Body of pancreas (tissue), 4 donors: ENCODE measurements around the gene GPRC5B. TPM values are rescaled to one million over a fixed set of nuclear protein-coding genes. Genes with fewer than 3 reads are reported as not detected.

Source experiments
- ATAC-seq: fragments of 150-250 bp; one replicate; pipeline ENCODE4 v1.9.1; 2016
- DNase-seq, 4 donors: peaks; one replicate each; pipeline ENCODE4 v3.0.0-alpha.2; 2019
- H3K27ac ChIP-seq, 4 donors: fragments of 200-600 bp; sonication (generic); 1 replicate in 3 of 4; 2 replicates in 1 of 4; pipeline versions ENCODE4 v1.5.1 to v1.6.1; 2016 to 2019; ENCODE audit warnings: mild to moderate bottlenecking in 1 of 4, mixed read lengths in 1 of 4, moderate library complexity in 1 of 4
- H3K27me3 ChIP-seq, 2 donors: fragments of 200-600 bp; sonication (generic); one replicate each; pipeline ENCODE4 v1.6.0; 2016; ENCODE audit warnings: mild to moderate bottlenecking in 1 of 2
- H3K36me3 ChIP-seq, 2 donors: fragments of 200-600 bp; sonication (generic); replicated peaks in 1 of 2; 2 replicates each; pipeline ENCODE4 v1.5.1; 2016; ENCODE audit warnings: low read depth in 2 of 2; ENCODE audit not compliant: insufficient read depth in 1 of 2
- H3K4me1 ChIP-seq: fragments of 200-600 bp; sonication (generic); one replicate; pipeline ENCODE4 v1.6.0; 2016
- H3K4me3 ChIP-seq, 2 donors: fragments of 200-600 bp; sonication (generic); 1 replicate in 1 of 2; 2 replicates in 1 of 2; pipeline ENCODE4 v1.5.1; 2016 to 2019
- H3K9me3 ChIP-seq, 3 donors: fragments of 200-600 bp; sonication (generic); 1 replicate in 2 of 3; 2 replicates in 1 of 3; pipeline ENCODE4 v1.5.1; 2016
- POLR2A ChIP-seq, 3 donors: fragments of 450-650 bp; IDR thresholded peaks; one replicate each; pipeline ENCODE4 v1.6.1; 2016; ENCODE audit warnings: antibody characterized with exemption in 3 of 3, mild to moderate bottlenecking in 2 of 3
- WGBS, 2 donors: methylation state at CpG; one replicate each; pipeline ENCODE4 v1.1.5; 2017; 5-methylcytosine and 5-hydroxymethylcytosine counted together
- intact Hi-C: fragments of 100-400 bp; cut with DNase I; formaldehyde crosslinking; loops from one replicate; pipeline ENCODE4 v1.15.1; 2023
- total RNA-seq, 2 donors: library from RNA; depleted of rRNA; stranded (reverse); fragments of >200 nt; gene quantifications; one replicate each; pipeline ENCODE4 v1.1.0, GENCODE V29; 2016
- TF ChIP-seq, protein P1 (sequence below), 7 experiments: fragments of 450-650 bp in 4 of 7; fragments of 200-600 bp in 3 of 7; sonication (generic) in 3 of 7; IDR thresholded peaks; one replicate each; pipeline ENCODE4 v1.5.1; 2016 to 2019; ENCODE audit warnings: antibody characterized with exemption in 7 of 7

The GPRC5B gene
- total RNA-seq, 2 donors from 2014 or later: 27.7 to 31.6 TPM

GRCh38 chr16:19850131-19850817, 34.4 kb downstream of the GPRC5B start:
- no peak for ATAC-seq

GRCh38 chr16:19848756-19849155, 35.9 kb downstream of the GPRC5B start:
- Histone ChIP-seq H3K36me3 (no peaks in the 10 kb centered on the region), H3K27ac (no peak overlapping the region), H3K4me3 (no peak overlapping the region), H3K27me3 (no peaks in the 10 kb centered on the region), H3K4me1 (no peaks in the 10 kb centered on the region), H3K9me3 (no peaks in the 10 kb centered on the region)
- ATAC-seq: no peak
- WGBS, 2 donors: 83 to 95% methylated on average over 3 of the region's 3 CpGs
- DNase-seq: no peak
- intact Hi-C loops: no loop called here
- TF ChIP-seq, protein P1, sequence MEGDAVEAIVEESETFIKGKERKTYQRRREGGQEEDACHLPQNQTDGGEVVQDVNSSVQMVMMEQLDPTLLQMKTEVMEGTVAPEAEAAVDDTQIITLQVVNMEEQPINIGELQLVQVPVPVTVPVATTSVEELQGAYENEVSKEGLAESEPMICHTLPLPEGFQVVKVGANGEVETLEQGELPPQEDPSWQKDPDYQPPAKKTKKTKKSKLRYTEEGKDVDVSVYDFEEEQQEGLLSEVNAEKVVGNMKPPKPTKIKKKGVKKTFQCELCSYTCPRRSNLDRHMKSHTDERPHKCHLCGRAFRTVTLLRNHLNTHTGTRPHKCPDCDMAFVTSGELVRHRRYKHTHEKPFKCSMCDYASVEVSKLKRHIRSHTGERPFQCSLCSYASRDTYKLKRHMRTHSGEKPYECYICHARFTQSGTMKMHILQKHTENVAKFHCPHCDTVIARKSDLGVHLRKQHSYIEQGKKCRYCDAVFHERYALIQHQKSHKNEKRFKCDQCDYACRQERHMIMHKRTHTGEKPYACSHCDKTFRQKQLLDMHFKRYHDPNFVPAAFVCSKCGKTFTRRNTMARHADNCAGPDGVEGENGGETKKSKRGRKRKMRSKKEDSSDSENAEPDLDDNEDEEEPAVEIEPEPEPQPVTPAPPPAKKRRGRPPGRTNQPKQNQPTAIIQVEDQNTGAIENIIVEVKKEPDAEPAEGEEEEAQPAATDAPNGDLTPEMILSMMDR (IDR thresholded peaks at IDR 0.05): no peak
- TF ChIP-seq POLR2A (IDR thresholded peaks at IDR 0.05): no peak

More at GRCh38 chr16:19850131-19850817, 34.4 kb downstream of the GPRC5B start:
- Histone ChIP-seq H3K9me3 (no peaks in the 10 kb centered on the region), H3K36me3 (no peaks in the 10 kb centered on the region), H3K27ac (no peak overlapping the region), H3K4me3 (no peak overlapping the region), H3K4me1 (no peaks in the 10 kb centered on the region), H3K27me3 (no peaks in the 10 kb centered on the region)
- TF ChIP-seq, protein P1 (IDR thresholded peaks at IDR 0.05): no peak
- TF ChIP-seq POLR2A (IDR thresholded peaks at IDR 0.05): no peak
- no peak for DNase-seq
- intact Hi-C loops: no loop called here
- 90 to 93% methylated on average over 11 of the region's 11 CpGs for WGBS, 2 donors

DNA sequence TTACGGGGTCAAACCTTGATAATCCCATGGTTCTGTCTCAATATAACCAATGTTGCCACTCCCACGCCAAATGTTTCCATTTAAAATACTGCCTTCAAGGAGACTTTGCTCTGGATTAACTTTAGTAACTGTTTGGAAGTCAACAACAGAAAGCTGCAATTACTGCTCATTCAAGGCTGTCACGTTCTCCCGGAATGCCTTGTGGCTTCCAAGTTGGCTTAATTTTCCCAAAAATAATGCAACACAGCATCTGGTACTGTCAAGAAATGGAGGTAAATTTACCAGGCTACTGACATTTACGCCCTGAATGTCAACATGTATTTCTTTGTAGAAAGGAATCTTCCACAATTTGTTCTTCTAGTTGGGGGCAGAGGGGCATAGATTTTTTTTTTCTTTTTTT, 38.2 kb downstream of the GPRC5B start:
- no peak for ATAC-seq
- WGBS, 2 donors: 94 to 95% methylated on average over 5 of the region's 5 CpGs

GRCh38 chr16:19844945-19845641, 39.6 kb downstream of the GPRC5B start:
- intact Hi-C loops: no loop called here
- TF ChIP-seq POLR2A (IDR thresholded peaks at IDR 0.05): no peak
- TF ChIP-seq, protein P1 (IDR thresholded peaks at IDR 0.05): no peak
- H3K27me3 ChIP-seq: no peaks in the 10 kb centered on the region
- WGBS, 2 donors: 92 to 94% methylated on average over 10 to 11 of the region's 11 CpGs
- no peak overlapping the region for H3K27ac ChIP-seq
- ATAC-seq (no peak), DNase-seq (no peak)
- no peaks in the 10 kb centered on the region for H3K4me1 ChIP-seq
- H3K36me3 ChIP-seq: no peaks in the 10 kb centered on the region
- H3K9me3 ChIP-seq: no peaks in the 10 kb centered on the region
- no peak overlapping the region for H3K4me3 ChIP-seq

More for the DNA sequence above, 38.2 kb downstream of the GPRC5B start:
- intact Hi-C loops: no loop called here
- TF ChIP-seq, protein P1 (IDR thresholded peaks at IDR 0.05): no peak
- TF ChIP-seq POLR2A (IDR thresholded peaks at IDR 0.05): no peak
- Histone ChIP-seq H3K27ac (no peak overlapping the region), H3K4me1 (no peaks in the 10 kb centered on the region), H3K27me3 (no peaks in the 10 kb centered on the region), H3K36me3 (no peaks in the 10 kb centered on the region), H3K4me3 (no peak overlapping the region), H3K9me3 (no peaks in the 10 kb centered on the region)
- no peak for DNase-seq
